ENCODE data around the gene PAX3.

- no peak for TF ChIP-seq CTCF (conservative IDR thresholded peaks at IDR 0.05; ENCODE audit: low read depth, low read length)
- TF ChIP-seq EZH2 (IDR thresholded peaks at IDR 0.05; ENCODE audit: low read length, unreplicated experiment), result no peak
- no peak for TF ChIP-seq EZH2phosphoT487 (IDR thresholded peaks at IDR 0.05; ENCODE audit: borderline replicate concordance, low read length)
These were observed 93.7 kb downstream of the PAX3 start for GRCh38 chr2:222205136-222205535.
